ENCODE results near the gene RAP1GAP.

- TF ChIP-seq CTCF (IDR thresholded peaks at IDR 0.05) (no peak), POLR2AphosphoS5 (IDR thresholded peaks at IDR 0.05) (no peak), POLR2A (IDR thresholded peaks at IDR 0.05) (no peak), EP300 (IDR thresholded peaks at IDR 0.05; ENCODE audit: low read depth) (no peak)
Observed at GRCh38 chr1:21701401-21701800, 32.2 kb upstream of the RAP1GAP start.

All from transverse colon (tissue), 4 donors.